Keratinocyte (primary cell): ENCODE data around the gene TEDC2. TPM values are rescaled to one million over a fixed set of nuclear protein-coding genes. Genes with fewer than 3 reads are reported as not detected.

ENCODE experiments used
- DNase-seq: peaks from one replicate; pipeline ENCODE4 v3.0.0-alpha.2; 2011; ENCODE audit warnings: low read depth, missing footprints, low spot score
- FAIRE-seq: peaks from 2 replicates; lab custom pipeline; 2011; peaks lifted over from hg19 to GRCh38; lab: Jason Lieb, UNC
- H2AFZ ChIP-seq: 2 replicates; pipeline ENCODE4 v1.6.0; 2012; ENCODE audit warnings: low read length, control low read depth, inconsistent platforms; ENCODE audit not compliant: control insufficient read depth
- H3K27ac ChIP-seq: 2 replicates; pipeline ENCODE4 v1.5.1; 2011; ENCODE audit warnings: low read length; ENCODE audit not compliant: control insufficient read depth, insufficient read depth
- H3K27me3 ChIP-seq: 3 replicates; pipeline ENCODE4 v1.6.0; 2011; ENCODE audit warnings: low read length; ENCODE audit not compliant: control insufficient read depth, insufficient read depth; ENCODE audit errors: extremely low read depth
- H3K36me3 ChIP-seq, 2 experiments: 2 replicates in 1 of 2; 3 replicates in 1 of 2; pipeline ENCODE4 v1.5.1; 2011; ENCODE audit warnings: low read length in 2 of 2, mild to moderate bottlenecking in 1 of 2; ENCODE audit not compliant: control insufficient read depth in 2 of 2, insufficient read depth in 2 of 2; ENCODE audit errors: extremely low read depth in 1 of 2
- H3K4me1 ChIP-seq: 3 replicates; pipeline ENCODE4 v1.5.1; 2011; ENCODE audit warnings: low read length; ENCODE audit not compliant: control insufficient read depth, insufficient read depth; ENCODE audit errors: extremely low read depth
- H3K4me2 ChIP-seq: 3 replicates; pipeline ENCODE4 v1.6.0; 2011; ENCODE audit warnings: low read depth, low read length; ENCODE audit not compliant: control insufficient read depth, insufficient read depth; ENCODE audit errors: extremely low read depth
- H3K4me3 ChIP-seq, 3 experiments: fragments of 200-600 bp in 1 of 3; sonication (generic) in 1 of 3; 2 replicates in 2 of 3; 3 replicates in 1 of 3; pipeline ENCODE4 v1.5.1; 2011 to 2016; ENCODE audit warnings: low read length in 3 of 3, mild to moderate bottlenecking in 3 of 3, control low read depth in 2 of 3, inconsistent platforms in 1 of 3, low read depth in 1 of 3, mixed read lengths in 1 of 3, mixed run types in 1 of 3, moderate library complexity in 1 of 3; ENCODE audit not compliant: control insufficient read depth in 2 of 3, insufficient read depth in 2 of 3; ENCODE audit errors: extremely low read depth in 1 of 3
- H3K79me2 ChIP-seq: 2 replicates; pipeline ENCODE4 v1.6.0; 2012; ENCODE audit warnings: low read length; ENCODE audit not compliant: control insufficient read depth, insufficient read depth
- H3K9ac ChIP-seq: 3 replicates; pipeline ENCODE4 v1.6.0; 2011; ENCODE audit warnings: low read length; ENCODE audit not compliant: control insufficient read depth, insufficient read depth; ENCODE audit errors: extremely low read depth
- H3K9me1 ChIP-seq: 3 replicates; pipeline ENCODE4 v1.6.0; 2011; ENCODE audit warnings: low read length; ENCODE audit not compliant: control insufficient read depth, insufficient read depth; ENCODE audit errors: extremely low read depth
- H3K9me3 ChIP-seq: 2 replicates; pipeline ENCODE4 v1.5.1; 2012; ENCODE audit warnings: low read depth, low read length; ENCODE audit not compliant: control insufficient read depth
- H4K20me1 ChIP-seq: 3 replicates; pipeline ENCODE4 v1.6.0; 2011; ENCODE audit warnings: low read length; ENCODE audit not compliant: control insufficient read depth, insufficient read depth; ENCODE audit errors: extremely low read depth
- EZH2 ChIP-seq: IDR thresholded peaks from one replicate; pipeline ENCODE4 v1.6.1; 2012; ENCODE audit warnings: inconsistent platforms, mild to moderate bottlenecking, low read length, moderate library complexity
- dilution Hi-C: fragments of 300-500 bp; cut with MboI; formaldehyde crosslinking; loops from one replicate; pipeline ENCODE4 v1.7.0; 2020; ENCODE audit warnings: low sequenced_read_pairs; ENCODE audit not compliant: extremely low pct_ligation_motif_present
- polyA plus RNA-seq, 5 experiments: library from polyadenylated mRNA; depleted of rRNA in 3 of 5; stranded (reverse) in 3 of 5; stranded (forward) in 1 of 5; unstranded in 1 of 5; fragments of >200 nt; gene quantifications; 1 replicate in 1 of 5; 2 replicates in 3 of 5; 3 replicates in 1 of 5; pipeline versions ENCODE4 v1.2.1 to v1.2.3, GENCODE V29; 2011 to 2012; ENCODE audit warnings: missing spikeins in 2 of 5, low read depth in 1 of 5, low replicate concordance in 1 of 5
- TF ChIP-seq, protein P1 (sequence below), 3 experiments: IDR thresholded peaks in 1 of 3; conservative IDR thresholded peaks in 1 of 3; optimal IDR thresholded peaks in 1 of 3; 2 replicates in 2 of 3; 3 replicates in 1 of 3; pipeline versions ENCODE3 to v1.5.1; 2011; ENCODE audit warnings: low read length in 3 of 3, mild to moderate bottlenecking in 3 of 3, moderate library complexity in 2 of 3, control low read depth in 1 of 3, inconsistent platforms in 1 of 3; ENCODE audit not compliant: insufficient read depth in 2 of 3; ENCODE audit errors: extremely low read depth in 1 of 3

The TEDC2 gene
- polyA plus RNA-seq, 1 donor (not counting 4 experiments of a cell fraction or from before 2014, with no cell fraction given) = 2.7 TPM

DNA sequence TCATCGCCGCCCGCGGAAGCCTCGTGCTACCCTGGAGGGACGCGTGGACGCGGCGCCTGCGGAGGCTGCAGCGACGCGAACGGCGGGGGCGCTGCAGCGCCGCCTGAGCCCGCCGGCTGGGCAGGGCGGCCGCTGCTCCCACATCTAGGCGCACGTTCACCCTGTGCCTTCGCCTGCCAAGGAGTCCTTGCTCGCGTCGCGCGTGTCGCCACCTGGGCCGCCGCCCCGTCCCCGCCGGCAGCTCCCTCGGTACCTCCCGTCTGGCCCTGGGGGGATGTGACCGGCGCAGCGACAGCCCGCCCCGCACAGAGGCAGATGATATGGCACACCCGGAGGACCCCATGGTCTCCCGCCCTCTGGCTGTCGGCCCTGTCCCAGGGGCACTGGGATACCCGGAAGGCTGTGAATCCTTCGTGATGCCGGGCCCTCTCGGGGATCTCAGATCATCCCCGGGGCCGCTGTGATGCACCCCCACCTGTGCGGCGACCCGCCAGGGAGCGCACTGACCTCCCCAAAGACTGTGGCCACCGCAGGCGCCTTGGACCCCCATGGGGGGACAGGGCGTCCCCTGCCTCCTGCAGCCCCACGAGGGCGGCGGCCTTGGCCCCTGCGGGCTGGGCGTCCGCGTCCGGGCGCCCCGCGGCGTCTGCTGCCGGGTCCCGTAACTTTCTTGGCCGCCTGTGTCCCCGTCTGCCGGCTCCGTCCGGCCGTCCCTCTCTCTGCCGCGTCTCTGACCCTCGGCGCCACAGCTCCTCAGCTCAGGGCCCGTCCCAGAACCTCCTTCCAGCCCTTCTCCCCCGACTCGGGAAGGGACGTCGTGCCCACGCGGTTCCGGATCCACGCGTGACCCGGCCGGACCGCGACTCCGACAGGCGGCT lies 14.3 kb downstream of the TEDC2 start:
- Histone ChIP-seq H3K27me3 (peaks cover 25% of the 10 kb centered on the region), H3K4me1 (peaks cover 13% of the 10 kb centered on the region), H3K9me3 (no peaks in the 10 kb centered on the region), H3K9me1 (no peaks in the 10 kb centered on the region), H3K4me3 (peak overlapping the region; percentile 76 to 88 (median 82)), H4K20me1 (peaks cover 9% of the 10 kb centered on the region), H3K27ac (peak overlapping the region; percentile 52), H3K9ac (peak overlapping the region; percentile 75), H3K36me3 (peaks cover 0 to under 1% of the 10 kb centered on the region in 2 experiments), H2AFZ (peak overlapping the region; percentile 74), H3K4me2 (peak overlapping the region; percentile 77), H3K79me2 (no peaks in the 10 kb centered on the region)
- DNase-seq = no peak
- no peak for FAIRE-seq
- TF ChIP-seq, protein P1, sequence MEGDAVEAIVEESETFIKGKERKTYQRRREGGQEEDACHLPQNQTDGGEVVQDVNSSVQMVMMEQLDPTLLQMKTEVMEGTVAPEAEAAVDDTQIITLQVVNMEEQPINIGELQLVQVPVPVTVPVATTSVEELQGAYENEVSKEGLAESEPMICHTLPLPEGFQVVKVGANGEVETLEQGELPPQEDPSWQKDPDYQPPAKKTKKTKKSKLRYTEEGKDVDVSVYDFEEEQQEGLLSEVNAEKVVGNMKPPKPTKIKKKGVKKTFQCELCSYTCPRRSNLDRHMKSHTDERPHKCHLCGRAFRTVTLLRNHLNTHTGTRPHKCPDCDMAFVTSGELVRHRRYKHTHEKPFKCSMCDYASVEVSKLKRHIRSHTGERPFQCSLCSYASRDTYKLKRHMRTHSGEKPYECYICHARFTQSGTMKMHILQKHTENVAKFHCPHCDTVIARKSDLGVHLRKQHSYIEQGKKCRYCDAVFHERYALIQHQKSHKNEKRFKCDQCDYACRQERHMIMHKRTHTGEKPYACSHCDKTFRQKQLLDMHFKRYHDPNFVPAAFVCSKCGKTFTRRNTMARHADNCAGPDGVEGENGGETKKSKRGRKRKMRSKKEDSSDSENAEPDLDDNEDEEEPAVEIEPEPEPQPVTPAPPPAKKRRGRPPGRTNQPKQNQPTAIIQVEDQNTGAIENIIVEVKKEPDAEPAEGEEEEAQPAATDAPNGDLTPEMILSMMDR (optimal IDR thresholded peaks at IDR 0.05 in 1 of 3, IDR thresholded peaks at IDR 0.05 in 1 of 3, conservative IDR thresholded peaks at IDR 0.05 in 1 of 3; ENCODE audit: extremely low read depth in 1 of 3, insufficient read depth in 2 of 3, low read length in 3 of 3) = peak in 2 of 3 experiments; percentile 18 to 73
- no peak for TF ChIP-seq EZH2
- dilution Hi-C loops = no loop called here

DNA sequence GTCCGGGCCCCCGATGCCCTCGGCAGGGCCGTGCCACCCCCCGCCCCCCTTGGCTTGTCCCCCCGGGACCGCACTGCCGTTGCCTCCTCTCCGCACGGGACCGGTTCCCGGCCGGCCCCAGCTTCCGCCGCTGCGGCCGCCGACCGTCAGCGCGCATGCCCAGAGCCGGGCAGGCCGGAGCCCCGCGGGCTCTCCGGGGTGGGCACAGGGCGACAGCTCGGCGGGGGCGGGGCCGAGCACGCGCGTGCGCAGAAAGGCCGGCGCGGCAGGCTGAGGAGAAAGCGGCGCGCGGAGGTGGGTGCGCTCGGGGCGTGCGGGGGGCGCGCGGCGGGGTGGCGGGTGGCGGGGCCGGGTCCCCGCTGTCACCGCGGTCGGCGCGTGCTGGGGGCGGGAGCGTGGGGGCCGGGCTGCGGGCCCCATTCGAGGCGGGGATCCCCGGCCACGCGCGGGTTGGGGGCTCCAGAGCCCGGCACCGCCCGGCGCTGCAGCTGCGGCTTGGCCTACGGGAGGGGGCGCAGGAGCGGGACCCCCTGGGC lies 15.0 kb downstream of the TEDC2 start, which contains the start of gene TBC1D24:
Gene TBC1D24 (plus strand): TSS at position 251 of the 536 bp plus-strand sequence. CDS start 21,022 bp downstream, outside the sequence.
- peaks cover 13% of the 10 kb centered on the region for H3K4me1 ChIP-seq
- peak within 1 kb of the TSS; percentile 76 to 88 (median 82) for H3K4me3 ChIP-seq
- peak within 1 kb of the TSS; percentile 75 for H3K9ac ChIP-seq
- peaks cover 9% of the 10 kb centered on the region for H4K20me1 ChIP-seq
- peaks cover 1% of the 10 kb centered on the region for H3K79me2 ChIP-seq
- TF ChIP-seq, protein P1 (optimal IDR thresholded peaks at IDR 0.05 in 1 of 3, IDR thresholded peaks at IDR 0.05 in 1 of 3, conservative IDR thresholded peaks at IDR 0.05 in 1 of 3; ENCODE audit: extremely low read depth in 1 of 3, insufficient read depth in 2 of 3, low read length in 3 of 3) = no peak
- TF ChIP-seq EZH2 = no peak
- peaks cover 0 to 1% of the 10 kb centered on the region in 2 experiments for H3K36me3 ChIP-seq
- peak within 1 kb of the TSS; percentile 52 for H3K27ac ChIP-seq
- FAIRE-seq = no peak
- dilution Hi-C loops = no loop called here
- DNase-seq = no peak
- peak within 1 kb of the TSS; percentile 74 for H2AFZ ChIP-seq
- no peaks in the 10 kb centered on the region for H3K9me1 ChIP-seq
- H3K9me3 ChIP-seq = no peaks in the 10 kb centered on the region
- peak within 1 kb of the TSS; percentile 77 for H3K4me2 ChIP-seq
- peaks cover 21% of the 10 kb centered on the region for H3K27me3 ChIP-seq
